ENCODE results near the gene KIF26A. TPM values are rescaled to one million over a fixed set of nuclear protein-coding genes. Genes with fewer than 3 reads are reported as not detected.

The KIF26A gene
- polyA plus RNA-seq, 1 donor from 2014 or later = 11.2 TPM

- H3K27me3 ChIP-seq (ENCODE audit: insufficient read depth, low read depth, low read length) = no peaks in the 10 kb centered on the region
- H4K20me1 ChIP-seq (ENCODE audit: insufficient read depth) = no peaks in the 10 kb centered on the region
- no peaks in the 10 kb centered on the region for H3K79me2 ChIP-seq (replicated peaks; ENCODE audit: insufficient read depth, low read length)
- TF ChIP-seq EP300 (conservative IDR thresholded peaks at IDR 0.05; ENCODE audit: poor library complexity, severe bottlenecking) = no peak
- TF ChIP-seq CTCF (IDR thresholded peaks at IDR 0.05; ENCODE audit: poor library complexity, severe bottlenecking) = no peak
- TF ChIP-seq MXI1 (conservative IDR thresholded peaks at IDR 0.05; ENCODE audit: poor library complexity, severe bottlenecking) = no peak
- no peak for TF ChIP-seq TAF1 (IDR thresholded peaks at IDR 0.05; ENCODE audit: low read depth)
- no peak for TF ChIP-seq POLR2AphosphoS5 (IDR thresholded peaks at IDR 0.05)
- TF ChIP-seq EZH2 (IDR thresholded peaks at IDR 0.05; ENCODE audit: borderline replicate concordance, insufficient read depth, low read length, poor library complexity, severe bottlenecking) = no peak
- TF ChIP-seq REST (IDR thresholded peaks at IDR 0.05; ENCODE audit: borderline replicate concordance) = no peak
- TF ChIP-seq SMC3 (conservative IDR thresholded peaks at IDR 0.05; ENCODE audit: poor library complexity) = no peak
- no peak for TF ChIP-seq RAD21 (conservative IDR thresholded peaks at IDR 0.05)
- H3K36me3 ChIP-seq (ENCODE audit: insufficient read depth, low read length) = no peaks in the 10 kb centered on the region
- no peaks in the 10 kb centered on the region for H3K9me2 ChIP-seq (ENCODE audit: insufficient read depth, low read length)
- H3F3A ChIP-seq (ENCODE audit: insufficient read depth, low read length, poor library complexity, severe bottlenecking) = no peaks in the 10 kb centered on the region
- H3K27ac ChIP-seq (ENCODE audit: low read length) = no peak overlapping the region
- H3K9ac ChIP-seq (ENCODE audit: low read length) = no peak overlapping the region
- H3K9me3 ChIP-seq (ENCODE audit: low read length) = no peaks in the 10 kb centered on the region
- no peak overlapping the region for H3K4me2 ChIP-seq (ENCODE audit: low read length)
- H2AFZ ChIP-seq (ENCODE audit: low read depth, low read length) = no peak overlapping the region
- no peak overlapping the region for H3K4me3 ChIP-seq (ENCODE audit: low read length)
Measured at GRCh38 chr14:104102282-104102914, 36.0 kb upstream of the KIF26A start.

- Histone ChIP-seq H3K27me3 (ENCODE audit: insufficient read depth, low read depth, low read length) (no peaks in the 10 kb centered on the region), H3K79me2 (replicated peaks; ENCODE audit: insufficient read depth, low read length) (no peaks in the 10 kb centered on the region), H3K27ac (ENCODE audit: low read length) (no peak overlapping the region), H3K9me2 (ENCODE audit: insufficient read depth, low read length) (no peaks in the 10 kb centered on the region), H3F3A (ENCODE audit: insufficient read depth, low read length, poor library complexity, severe bottlenecking) (no peaks in the 10 kb centered on the region), H2AFZ (ENCODE audit: low read depth, low read length) (no peak overlapping the region), H3K9me3 (ENCODE audit: low read length) (no peaks in the 10 kb centered on the region), H3K36me3 (ENCODE audit: insufficient read depth, low read length) (no peaks in the 10 kb centered on the region), H3K4me3 (ENCODE audit: low read length) (no peak overlapping the region), H4K20me1 (ENCODE audit: insufficient read depth) (no peaks in the 10 kb centered on the region), H3K4me2 (ENCODE audit: low read length) (no peak overlapping the region), H3K9ac (ENCODE audit: low read length) (no peak overlapping the region)
- no peak for TF ChIP-seq POLR2AphosphoS5 (IDR thresholded peaks at IDR 0.05)
- no peak for TF ChIP-seq CTCF (IDR thresholded peaks at IDR 0.05; ENCODE audit: poor library complexity, severe bottlenecking)
- TF ChIP-seq TAF1 (IDR thresholded peaks at IDR 0.05; ENCODE audit: low read depth) = no peak
- TF ChIP-seq EP300 (conservative IDR thresholded peaks at IDR 0.05; ENCODE audit: poor library complexity, severe bottlenecking) = no peak
- TF ChIP-seq EZH2 (IDR thresholded peaks at IDR 0.05; ENCODE audit: borderline replicate concordance, insufficient read depth, low read length, poor library complexity, severe bottlenecking) = no peak
- no peak for TF ChIP-seq MXI1 (conservative IDR thresholded peaks at IDR 0.05; ENCODE audit: poor library complexity, severe bottlenecking)
- TF ChIP-seq SMC3 (conservative IDR thresholded peaks at IDR 0.05; ENCODE audit: poor library complexity) = no peak
- no peak for TF ChIP-seq RAD21 (conservative IDR thresholded peaks at IDR 0.05)
- TF ChIP-seq REST (IDR thresholded peaks at IDR 0.05; ENCODE audit: borderline replicate concordance) = no peak
Measured at GRCh38 chr14:104103061-104103445, 35.3 kb upstream of the KIF26A start.
